Measurements from ENCODE around the gene CHD9.

The CHD9 gene

GRCh38 chr16:53112015-53112414 is 57.2 kb downstream of the CHD9 start:
- DNase-seq (ENCODE audit: insufficient read length) (no peak), FAIRE-seq (no peak)
- TF ChIP-seq POLR2A (IDR thresholded peaks at IDR 0.05; ENCODE audit: low read depth, low read length) (no peak), POLR2AphosphoS5 (IDR thresholded peaks at IDR 0.05; ENCODE audit: low read depth, low read length) (no peak), TAF1 (IDR thresholded peaks at IDR 0.05; ENCODE audit: borderline replicate concordance, low read depth, low read length) (no peak)

- no peak for DNase-seq (ENCODE audit: insufficient read length)
- TF ChIP-seq POLR2A (IDR thresholded peaks at IDR 0.05; ENCODE audit: low read depth, low read length) (no peak), POLR2AphosphoS5 (IDR thresholded peaks at IDR 0.05; ENCODE audit: low read depth, low read length) (no peak), TAF1 (IDR thresholded peaks at IDR 0.05; ENCODE audit: borderline replicate concordance, low read depth, low read length) (no peak)
- FAIRE-seq: no peak
Measured at GRCh38 chr16:53115047-53115446, 60.3 kb downstream of the CHD9 start.

GRCh38 chr16:53115773-53116172 is 61.0 kb downstream of the CHD9 start:
- DNase-seq (ENCODE audit: insufficient read length) (no peak), FAIRE-seq (no peak)
- TF ChIP-seq POLR2AphosphoS5 (IDR thresholded peaks at IDR 0.05; ENCODE audit: low read depth, low read length) (no peak), TAF1 (IDR thresholded peaks at IDR 0.05; ENCODE audit: borderline replicate concordance, low read depth, low read length) (no peak), POLR2A (IDR thresholded peaks at IDR 0.05; ENCODE audit: low read depth, low read length) (no peak)

- FAIRE-seq (no peak), DNase-seq (ENCODE audit: insufficient read length) (no peak)
- TF ChIP-seq POLR2AphosphoS5 (IDR thresholded peaks at IDR 0.05; ENCODE audit: low read depth, low read length): no peak
- no peak for TF ChIP-seq TAF1 (IDR thresholded peaks at IDR 0.05; ENCODE audit: borderline replicate concordance, low read depth, low read length)
- TF ChIP-seq POLR2A (IDR thresholded peaks at IDR 0.05; ENCODE audit: low read depth, low read length): no peak
Measured at GRCh38 chr16:53121043-53121620, 66.3 kb downstream of the CHD9 start.

- no peak for FAIRE-seq
Measured at GRCh38 chr16:53121661-53122060, 66.9 kb downstream of the CHD9 start.

GRCh38 chr16:53123747-53124146 is 69.0 kb downstream of the CHD9 start:
- TF ChIP-seq POLR2A (IDR thresholded peaks at IDR 0.05; ENCODE audit: low read depth, low read length): no peak
- TF ChIP-seq POLR2AphosphoS5 (IDR thresholded peaks at IDR 0.05; ENCODE audit: low read depth, low read length): no peak
- TF ChIP-seq TAF1 (IDR thresholded peaks at IDR 0.05; ENCODE audit: borderline replicate concordance, low read depth, low read length): no peak
- DNase-seq (ENCODE audit: insufficient read length) (no peak), FAIRE-seq (no peak)

More at GRCh38 chr16:53121661-53122060, 66.9 kb downstream of the CHD9 start:
- TF ChIP-seq TAF1 (IDR thresholded peaks at IDR 0.05; ENCODE audit: borderline replicate concordance, low read depth, low read length) (no peak), POLR2AphosphoS5 (IDR thresholded peaks at IDR 0.05; ENCODE audit: low read depth, low read length) (no peak), POLR2A (IDR thresholded peaks at IDR 0.05; ENCODE audit: low read depth, low read length) (no peak)
- no peak for DNase-seq (ENCODE audit: insufficient read length)

- FAIRE-seq: peak; percentile 17
- no peak for TF ChIP-seq TAF1 (IDR thresholded peaks at IDR 0.05; ENCODE audit: borderline replicate concordance, low read depth, low read length)
- no peak for TF ChIP-seq POLR2A (IDR thresholded peaks at IDR 0.05; ENCODE audit: low read depth, low read length)
- no peak for TF ChIP-seq POLR2AphosphoS5 (IDR thresholded peaks at IDR 0.05; ENCODE audit: low read depth, low read length)
- no peak for DNase-seq (ENCODE audit: insufficient read length)
Measured at GRCh38 chr16:53126390-53126789, 71.6 kb downstream of the CHD9 start.

GRCh38 chr16:53129281-53130158 is 74.7 kb downstream of the CHD9 start:
- DNase-seq (ENCODE audit: insufficient read length): no peak
- TF ChIP-seq POLR2AphosphoS5 (IDR thresholded peaks at IDR 0.05; ENCODE audit: low read depth, low read length): no peak
- TF ChIP-seq POLR2A (IDR thresholded peaks at IDR 0.05; ENCODE audit: low read depth, low read length): no peak
- no peak for TF ChIP-seq TAF1 (IDR thresholded peaks at IDR 0.05; ENCODE audit: borderline replicate concordance, low read depth, low read length)
- FAIRE-seq: no peak

- peak; percentile 96 for DNase-seq (ENCODE audit: insufficient read length)
- peak; percentile 97 for FAIRE-seq
- TF ChIP-seq POLR2AphosphoS5 (IDR thresholded peaks at IDR 0.05; ENCODE audit: low read depth, low read length) (peak; percentile 50; the same call in 1 of the 2 replicates), TAF1 (IDR thresholded peaks at IDR 0.05; ENCODE audit: borderline replicate concordance, low read depth, low read length) (no peak; the same call in 1 of the 2 replicates), POLR2A (IDR thresholded peaks at IDR 0.05; ENCODE audit: low read depth, low read length) (peak; percentile 62)
Measured at GRCh38 chr16:53130159-53131049, 75.6 kb downstream of the CHD9 start.

GRCh38 chr16:53131050-53131362 is 76.2 kb downstream of the CHD9 start:
- TF ChIP-seq TAF1 (IDR thresholded peaks at IDR 0.05; ENCODE audit: borderline replicate concordance, low read depth, low read length) (no peak), POLR2A (IDR thresholded peaks at IDR 0.05; ENCODE audit: low read depth, low read length) (no peak)
- FAIRE-seq: no peak
- no peak for DNase-seq (ENCODE audit: insufficient read length)

GRCh38 chr16:53131363-53132071 is 76.7 kb downstream of the CHD9 start:
- FAIRE-seq (peak; percentile 50), DNase-seq (ENCODE audit: insufficient read length) (peak; percentile 51)
- TF ChIP-seq TAF1 (IDR thresholded peaks at IDR 0.05; ENCODE audit: borderline replicate concordance, low read depth, low read length) (no peak), POLR2A (IDR thresholded peaks at IDR 0.05; ENCODE audit: low read depth, low read length) (no peak), POLR2AphosphoS5 (IDR thresholded peaks at IDR 0.05; ENCODE audit: low read depth, low read length) (no peak)
